OCI-LY1 (cell line): ENCODE results near the gene VCAN.

Experiments
- EZH2 ChIP-seq: fragments of 200-600 bp; sonication (generic), shearing (Covaris generic); IDR thresholded peaks from 2 replicates; pipeline ENCODE4 v1.8.0; 2017; ENCODE audit warnings: borderline replicate concordance, mixed run types, mild to moderate bottlenecking, antibody characterized with exemption, low read length, moderate library complexity, mixed read lengths
- TF ChIP-seq, protein P1 (sequence below): fragments of 200-600 bp; sonication (generic), shearing (Covaris generic); IDR thresholded peaks from 2 replicates; pipeline ENCODE4 v1.5.1; 2017; ENCODE audit warnings: mild to moderate bottlenecking, antibody characterized with exemption, low read length, moderate library complexity, mixed read lengths

- TF ChIP-seq, protein P1, sequence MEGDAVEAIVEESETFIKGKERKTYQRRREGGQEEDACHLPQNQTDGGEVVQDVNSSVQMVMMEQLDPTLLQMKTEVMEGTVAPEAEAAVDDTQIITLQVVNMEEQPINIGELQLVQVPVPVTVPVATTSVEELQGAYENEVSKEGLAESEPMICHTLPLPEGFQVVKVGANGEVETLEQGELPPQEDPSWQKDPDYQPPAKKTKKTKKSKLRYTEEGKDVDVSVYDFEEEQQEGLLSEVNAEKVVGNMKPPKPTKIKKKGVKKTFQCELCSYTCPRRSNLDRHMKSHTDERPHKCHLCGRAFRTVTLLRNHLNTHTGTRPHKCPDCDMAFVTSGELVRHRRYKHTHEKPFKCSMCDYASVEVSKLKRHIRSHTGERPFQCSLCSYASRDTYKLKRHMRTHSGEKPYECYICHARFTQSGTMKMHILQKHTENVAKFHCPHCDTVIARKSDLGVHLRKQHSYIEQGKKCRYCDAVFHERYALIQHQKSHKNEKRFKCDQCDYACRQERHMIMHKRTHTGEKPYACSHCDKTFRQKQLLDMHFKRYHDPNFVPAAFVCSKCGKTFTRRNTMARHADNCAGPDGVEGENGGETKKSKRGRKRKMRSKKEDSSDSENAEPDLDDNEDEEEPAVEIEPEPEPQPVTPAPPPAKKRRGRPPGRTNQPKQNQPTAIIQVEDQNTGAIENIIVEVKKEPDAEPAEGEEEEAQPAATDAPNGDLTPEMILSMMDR: no peak
- no peak for TF ChIP-seq EZH2
Measured at GRCh38 chr5:83447533-83447932, 24.0 kb upstream of the VCAN start.
